ENCODE measurements around the gene C10orf71.

C10orf71 gene

DNA sequence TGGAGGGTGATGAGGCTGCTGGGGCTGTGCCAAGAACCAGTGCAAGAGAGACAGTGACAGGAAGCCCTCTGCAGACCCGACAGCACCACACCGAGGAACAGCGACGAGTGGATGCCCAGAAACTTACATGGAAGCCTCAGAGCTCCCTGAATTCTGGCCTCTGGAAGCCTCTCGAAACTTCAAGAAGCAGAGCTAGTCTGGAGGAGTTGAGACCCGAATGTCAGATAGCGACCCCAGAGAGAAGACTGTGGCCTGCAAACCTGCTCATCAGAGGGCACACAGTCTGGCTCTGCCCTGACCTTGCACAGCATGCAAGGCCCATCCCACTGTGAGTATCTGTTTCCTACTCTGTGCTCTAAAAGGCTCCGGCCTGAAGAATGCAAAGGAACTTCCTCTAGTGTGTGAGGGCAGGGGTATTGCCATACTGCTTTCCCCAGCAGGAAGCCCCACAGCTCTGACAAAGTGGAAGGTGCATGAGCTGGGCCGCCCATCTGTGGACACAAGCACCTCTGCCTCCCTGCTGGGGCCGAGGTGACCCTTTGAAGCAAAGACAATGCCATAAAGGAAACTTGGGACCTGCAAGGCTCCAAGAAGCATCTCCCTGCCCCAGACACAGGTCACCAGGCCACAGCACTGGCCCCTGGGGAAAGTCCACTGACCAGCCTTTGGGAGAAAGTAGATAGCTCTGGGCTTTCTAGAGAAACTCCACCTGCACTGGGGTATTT is 10.5 kb upstream of the C10orf71 start:
- Histone ChIP-seq H4K20me1 (ENCODE audit: insufficient read depth, low read length) (no peaks in the 10 kb centered on the region), H3K79me2 (ENCODE audit: insufficient read depth, low read length) (no peaks in the 10 kb centered on the region), H2AFZ (ENCODE audit: low read depth, low read length) (no peak overlapping the region), H3K27ac (ENCODE audit: low read length) (no peak overlapping the region), H3K4me3 (ENCODE audit: low read depth in 1 of 2, low read length in 2 of 2) (no peak overlapping the region), H3K36me3 (ENCODE audit: insufficient read depth, low read length) (no peaks in the 10 kb centered on the region), H3K9ac (ENCODE audit: low read depth, low read length) (no peak overlapping the region), H3K4me1 (ENCODE audit: insufficient read depth, low read length) (no peaks in the 10 kb centered on the region), H3K9me3 (ENCODE audit: insufficient read depth, low read length, severe bottlenecking) (no peaks in the 10 kb centered on the region), H3K27me3 (ENCODE audit: insufficient read depth, low read length, poor library complexity) (no peaks in the 10 kb centered on the region), H3K4me2 (ENCODE audit: insufficient read depth, low read length) (no peak overlapping the region)
- ATAC-seq (ENCODE audit: insufficient read depth, low read depth) (no peak), DNase-seq (no peak)
- TF ChIP-seq, protein P1, sequence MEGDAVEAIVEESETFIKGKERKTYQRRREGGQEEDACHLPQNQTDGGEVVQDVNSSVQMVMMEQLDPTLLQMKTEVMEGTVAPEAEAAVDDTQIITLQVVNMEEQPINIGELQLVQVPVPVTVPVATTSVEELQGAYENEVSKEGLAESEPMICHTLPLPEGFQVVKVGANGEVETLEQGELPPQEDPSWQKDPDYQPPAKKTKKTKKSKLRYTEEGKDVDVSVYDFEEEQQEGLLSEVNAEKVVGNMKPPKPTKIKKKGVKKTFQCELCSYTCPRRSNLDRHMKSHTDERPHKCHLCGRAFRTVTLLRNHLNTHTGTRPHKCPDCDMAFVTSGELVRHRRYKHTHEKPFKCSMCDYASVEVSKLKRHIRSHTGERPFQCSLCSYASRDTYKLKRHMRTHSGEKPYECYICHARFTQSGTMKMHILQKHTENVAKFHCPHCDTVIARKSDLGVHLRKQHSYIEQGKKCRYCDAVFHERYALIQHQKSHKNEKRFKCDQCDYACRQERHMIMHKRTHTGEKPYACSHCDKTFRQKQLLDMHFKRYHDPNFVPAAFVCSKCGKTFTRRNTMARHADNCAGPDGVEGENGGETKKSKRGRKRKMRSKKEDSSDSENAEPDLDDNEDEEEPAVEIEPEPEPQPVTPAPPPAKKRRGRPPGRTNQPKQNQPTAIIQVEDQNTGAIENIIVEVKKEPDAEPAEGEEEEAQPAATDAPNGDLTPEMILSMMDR (IDR thresholded peaks at IDR 0.05; ENCODE audit: borderline replicate concordance, extremely low read depth, low read length, poor library complexity, severe bottlenecking), result no peak
- no peak for TF ChIP-seq EZH2 (IDR thresholded peaks at IDR 0.05; ENCODE audit: borderline replicate concordance, low read depth, low read length, severe bottlenecking)

DNA sequence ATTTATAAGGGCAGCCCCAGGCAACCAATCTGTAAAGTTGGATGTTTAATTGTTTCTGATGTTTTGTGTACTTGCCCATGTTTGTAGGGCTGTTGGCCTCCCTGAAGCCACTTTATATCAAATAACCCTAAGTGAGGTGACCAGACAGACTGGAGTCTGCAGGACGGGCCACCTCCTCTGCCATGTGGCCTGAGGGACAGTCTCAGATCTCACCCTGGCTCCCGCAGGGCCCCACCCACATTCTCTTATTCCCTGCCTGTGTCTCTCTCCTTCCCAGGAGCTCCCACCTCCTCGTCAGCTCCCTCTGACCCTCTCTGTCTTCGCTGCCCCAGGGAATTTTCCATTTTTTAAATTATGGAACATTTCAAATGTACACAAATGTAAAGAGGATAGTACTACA is 9.5 kb upstream of the C10orf71 start:
- Histone ChIP-seq H3K4me2 (ENCODE audit: insufficient read depth, low read length) (no peak overlapping the region), H2AFZ (ENCODE audit: low read depth, low read length) (no peak overlapping the region)

DNA sequence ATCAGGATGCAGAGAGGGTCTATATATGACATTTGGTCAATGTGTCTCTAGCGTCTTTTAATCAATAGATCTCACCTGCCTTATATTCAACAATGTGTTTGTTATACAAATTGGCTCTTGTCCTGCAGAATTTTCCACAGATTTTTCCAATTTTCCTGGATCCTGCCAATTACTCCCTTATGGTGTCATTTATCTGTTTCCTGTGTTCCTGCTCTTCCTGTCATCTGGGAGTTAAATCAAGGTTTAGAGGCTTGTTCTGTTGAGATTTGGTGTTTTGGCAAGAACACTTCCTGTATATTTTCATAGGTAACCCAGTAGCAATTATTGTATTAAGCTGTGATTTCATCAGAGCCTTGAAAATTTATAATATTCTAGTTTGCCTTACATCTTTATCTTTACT is 8.8 kb upstream of the C10orf71 start:
- Histone ChIP-seq H3K4me1 (ENCODE audit: insufficient read depth, low read length) (no peaks in the 10 kb centered on the region), H3K4me3 (ENCODE audit: low read depth in 1 of 2, low read length in 2 of 2) (no peak overlapping the region), H3K36me3 (ENCODE audit: insufficient read depth, low read length) (no peaks in the 10 kb centered on the region), H3K27me3 (ENCODE audit: insufficient read depth, low read length, poor library complexity) (no peaks in the 10 kb centered on the region), H2AFZ (ENCODE audit: low read depth, low read length) (no peak overlapping the region), H3K27ac (ENCODE audit: low read length) (no peak overlapping the region), H3K79me2 (ENCODE audit: insufficient read depth, low read length) (no peaks in the 10 kb centered on the region), H3K9ac (ENCODE audit: low read depth, low read length) (no peak overlapping the region), H4K20me1 (ENCODE audit: insufficient read depth, low read length) (no peaks in the 10 kb centered on the region), H3K9me3 (ENCODE audit: insufficient read depth, low read length, severe bottlenecking) (no peaks in the 10 kb centered on the region), H3K4me2 (ENCODE audit: insufficient read depth, low read length) (no peak overlapping the region)
- TF ChIP-seq, protein P1 (IDR thresholded peaks at IDR 0.05; ENCODE audit: borderline replicate concordance, extremely low read depth, low read length, poor library complexity, severe bottlenecking), result no peak
- TF ChIP-seq EZH2 (IDR thresholded peaks at IDR 0.05; ENCODE audit: borderline replicate concordance, low read depth, low read length, severe bottlenecking), result no peak
- DNase-seq (no peak), ATAC-seq (ENCODE audit: insufficient read depth, low read depth) (no peak)

More for the DNA sequence above, 9.5 kb upstream of the C10orf71 start:
- no peaks in the 10 kb centered on the region for H3K9me3 ChIP-seq (ENCODE audit: insufficient read depth, low read length, severe bottlenecking)
- no peaks in the 10 kb centered on the region for H3K79me2 ChIP-seq (ENCODE audit: insufficient read depth, low read length)
- ATAC-seq (ENCODE audit: insufficient read depth, low read depth) (no peak), DNase-seq (no peak)
- H3K36me3 ChIP-seq (ENCODE audit: insufficient read depth, low read length), result no peaks in the 10 kb centered on the region
- H3K27me3 ChIP-seq (ENCODE audit: insufficient read depth, low read length, poor library complexity), result no peaks in the 10 kb centered on the region
- TF ChIP-seq EZH2 (IDR thresholded peaks at IDR 0.05; ENCODE audit: borderline replicate concordance, low read depth, low read length, severe bottlenecking), result no peak
- TF ChIP-seq, protein P1 (IDR thresholded peaks at IDR 0.05; ENCODE audit: borderline replicate concordance, extremely low read depth, low read length, poor library complexity, severe bottlenecking), result no peak
- H3K27ac ChIP-seq (ENCODE audit: low read length), result no peak overlapping the region
- no peaks in the 10 kb centered on the region for H3K4me1 ChIP-seq (ENCODE audit: insufficient read depth, low read length)
- H3K9ac ChIP-seq (ENCODE audit: low read depth, low read length), result no peak overlapping the region
- no peak overlapping the region for H3K4me3 ChIP-seq (ENCODE audit: low read depth in 1 of 2, low read length in 2 of 2)
- no peaks in the 10 kb centered on the region for H4K20me1 ChIP-seq (ENCODE audit: insufficient read depth, low read length)
